Lower lobe of right lung (tissue), 2 donors: ENCODE results near the gene CEP72. TPM values are rescaled to one million over a fixed set of nuclear protein-coding genes. Genes with fewer than 3 reads are reported as not detected.
"Not testable (repeated sequence)": the region's sequence is repeated elsewhere in the genome, so short reads cannot be mapped to it uniquely, and the experiment has no call there.

Source experiments
- ATAC-seq, 2 donors: fragments of 200-7000 bp; cut with Tn5 transposase; one replicate each; pipeline ENCODE4 v1.9.1; 2020 to 2022; ENCODE audit warnings: mild to moderate bottlenecking in 2 of 2, moderate library complexity in 2 of 2
- DNase-seq: peaks from one replicate; pipeline ENCODE4 v3.0.0-alpha.2; 2020
- H3K27ac ChIP-seq: fragments of 200-600 bp; one replicate; pipeline ENCODE4 v1.8.0; 2022
- H3K27me3 ChIP-seq: fragments of 200-600 bp; one replicate; pipeline ENCODE4 v1.8.0; 2022; ENCODE audit warnings: low read depth
- H3K36me3 ChIP-seq: fragments of 200-600 bp; one replicate; pipeline ENCODE4 v1.8.0; 2022; ENCODE audit warnings: mild to moderate bottlenecking
- H3K4me1 ChIP-seq: fragments of 200-600 bp; one replicate; pipeline ENCODE4 v1.8.0; 2022
- H3K4me3 ChIP-seq: fragments of 200-600 bp; one replicate; pipeline ENCODE4 v1.8.0; 2022; ENCODE audit warnings: mild to moderate bottlenecking
- H3K9me3 ChIP-seq: fragments of 200-600 bp; one replicate; pipeline ENCODE4 v1.8.0; 2022
- intact Hi-C: fragments of 100-400 bp; cut with DNase I; formaldehyde crosslinking; loops from one replicate; pipeline ENCODE4 v1.11.0; 2022
- total RNA-seq: library from RNA; stranded (reverse); fragmentation: NEBNext Ultra II Directional; extraction: Animal tissue kit (Norgen Biotek cat#: 25700); gene quantifications from one replicate; pipeline ENCODE4 v1.2.1, GENCODE V29; 2021
- TF ChIP-seq, protein P1 (sequence below): fragments of 200-600 bp; IDR thresholded peaks from one replicate; pipeline ENCODE4 v1.8.0; 2022; ENCODE audit warnings: antibody characterized with exemption, mild to moderate bottlenecking
- donor health status: DM: no; HTN: yes; CAD: no; lungs with severe emphysema.

The CEP72 gene
- total RNA-seq, 1 donor from 2014 or later: 10.6 TPM

DNA sequence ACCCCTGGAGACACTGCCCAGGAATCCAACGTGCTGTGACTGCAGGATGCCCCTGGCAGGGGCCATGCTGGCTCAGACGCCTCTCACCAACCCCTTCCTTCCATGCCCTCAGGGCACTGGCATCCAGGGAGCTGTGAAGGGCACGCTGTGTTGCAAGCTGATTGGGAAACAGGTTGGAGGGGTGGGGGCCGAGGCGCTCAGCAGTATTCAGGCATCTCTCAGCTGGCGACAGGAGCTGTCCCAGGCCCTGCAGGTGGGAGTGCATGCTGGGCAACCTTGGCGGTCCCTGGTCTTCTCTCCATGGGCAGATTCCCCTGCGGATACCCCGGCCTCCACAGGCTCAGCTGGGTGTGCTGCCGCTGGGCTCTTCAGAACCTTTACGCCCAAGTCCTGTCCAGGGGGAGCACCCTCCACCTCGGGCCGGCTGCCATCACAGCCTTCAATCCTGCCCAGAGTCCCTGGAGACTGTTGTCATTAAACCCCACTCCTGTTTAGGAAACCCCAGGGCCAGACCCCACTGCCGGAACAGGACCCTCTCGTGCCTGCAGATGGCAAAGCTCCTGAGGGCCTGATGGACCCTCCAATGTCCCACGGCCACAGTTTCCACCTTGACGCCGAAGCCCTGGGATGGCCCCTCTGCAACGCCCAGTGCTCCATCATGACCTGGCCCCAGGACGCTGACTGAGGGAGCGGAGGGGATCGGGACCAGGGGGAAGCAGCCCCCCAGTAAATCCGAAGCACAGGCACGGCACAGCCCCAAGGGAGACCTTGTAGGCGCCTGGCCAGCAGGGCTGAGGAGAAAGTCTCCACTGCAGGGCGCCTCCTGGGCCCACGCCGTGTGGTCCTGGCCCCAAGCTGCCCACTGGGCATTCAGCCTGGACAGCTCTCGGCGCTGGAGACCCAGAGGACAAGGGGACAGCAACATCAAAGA is 71.7 kb downstream of the CEP72 start:
- H3K27ac ChIP-seq: no peak overlapping the region
- no peaks in the 10 kb centered on the region for H3K36me3 ChIP-seq
- H3K4me1 ChIP-seq: no peaks in the 10 kb centered on the region
- H3K9me3 ChIP-seq: no peaks in the 10 kb centered on the region
- no peaks in the 10 kb centered on the region for H3K27me3 ChIP-seq
- TF ChIP-seq, protein P1, sequence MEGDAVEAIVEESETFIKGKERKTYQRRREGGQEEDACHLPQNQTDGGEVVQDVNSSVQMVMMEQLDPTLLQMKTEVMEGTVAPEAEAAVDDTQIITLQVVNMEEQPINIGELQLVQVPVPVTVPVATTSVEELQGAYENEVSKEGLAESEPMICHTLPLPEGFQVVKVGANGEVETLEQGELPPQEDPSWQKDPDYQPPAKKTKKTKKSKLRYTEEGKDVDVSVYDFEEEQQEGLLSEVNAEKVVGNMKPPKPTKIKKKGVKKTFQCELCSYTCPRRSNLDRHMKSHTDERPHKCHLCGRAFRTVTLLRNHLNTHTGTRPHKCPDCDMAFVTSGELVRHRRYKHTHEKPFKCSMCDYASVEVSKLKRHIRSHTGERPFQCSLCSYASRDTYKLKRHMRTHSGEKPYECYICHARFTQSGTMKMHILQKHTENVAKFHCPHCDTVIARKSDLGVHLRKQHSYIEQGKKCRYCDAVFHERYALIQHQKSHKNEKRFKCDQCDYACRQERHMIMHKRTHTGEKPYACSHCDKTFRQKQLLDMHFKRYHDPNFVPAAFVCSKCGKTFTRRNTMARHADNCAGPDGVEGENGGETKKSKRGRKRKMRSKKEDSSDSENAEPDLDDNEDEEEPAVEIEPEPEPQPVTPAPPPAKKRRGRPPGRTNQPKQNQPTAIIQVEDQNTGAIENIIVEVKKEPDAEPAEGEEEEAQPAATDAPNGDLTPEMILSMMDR: no peak
- DNase-seq: no peak
- intact Hi-C loops: no loop called here
- no peak overlapping the region for H3K4me3 ChIP-seq
- ATAC-seq: peak; percentile 9 to 15

DNA sequence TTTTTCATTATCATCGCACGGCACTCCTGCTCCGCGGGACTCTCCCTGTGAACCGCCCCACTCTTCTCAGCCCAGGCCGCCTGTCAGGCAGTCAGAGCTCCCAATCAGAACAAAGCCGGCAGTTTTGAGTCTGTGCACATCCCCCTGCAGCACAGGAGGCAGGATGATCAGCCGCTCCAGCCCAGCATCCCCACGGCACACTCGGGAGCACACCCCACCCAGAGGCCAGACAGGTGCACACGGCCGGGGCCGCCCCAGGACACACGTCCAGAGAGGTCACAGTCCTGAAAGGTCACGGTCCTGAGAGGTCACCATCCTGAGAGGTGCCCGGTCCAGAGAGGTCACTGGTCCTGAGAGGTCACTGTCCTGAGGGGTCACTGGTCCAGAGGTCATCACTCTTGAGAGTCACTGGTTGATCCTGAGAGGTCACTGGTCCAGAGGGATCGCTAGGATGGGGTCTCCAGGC is 72.6 kb downstream of the CEP72 start:
- H3K27ac ChIP-seq: no peak overlapping the region
- H3K4me1 ChIP-seq: no peaks in the 10 kb centered on the region
- H3K9me3 ChIP-seq: no peaks in the 10 kb centered on the region
- ATAC-seq: no peak
- TF ChIP-seq, protein P1: no peak
- intact Hi-C loops: no loop called here
- H3K36me3 ChIP-seq: no peaks in the 10 kb centered on the region
- no peaks in the 10 kb centered on the region for H3K27me3 ChIP-seq
- no peak overlapping the region for H3K4me3 ChIP-seq
- DNase-seq: no peak

DNA sequence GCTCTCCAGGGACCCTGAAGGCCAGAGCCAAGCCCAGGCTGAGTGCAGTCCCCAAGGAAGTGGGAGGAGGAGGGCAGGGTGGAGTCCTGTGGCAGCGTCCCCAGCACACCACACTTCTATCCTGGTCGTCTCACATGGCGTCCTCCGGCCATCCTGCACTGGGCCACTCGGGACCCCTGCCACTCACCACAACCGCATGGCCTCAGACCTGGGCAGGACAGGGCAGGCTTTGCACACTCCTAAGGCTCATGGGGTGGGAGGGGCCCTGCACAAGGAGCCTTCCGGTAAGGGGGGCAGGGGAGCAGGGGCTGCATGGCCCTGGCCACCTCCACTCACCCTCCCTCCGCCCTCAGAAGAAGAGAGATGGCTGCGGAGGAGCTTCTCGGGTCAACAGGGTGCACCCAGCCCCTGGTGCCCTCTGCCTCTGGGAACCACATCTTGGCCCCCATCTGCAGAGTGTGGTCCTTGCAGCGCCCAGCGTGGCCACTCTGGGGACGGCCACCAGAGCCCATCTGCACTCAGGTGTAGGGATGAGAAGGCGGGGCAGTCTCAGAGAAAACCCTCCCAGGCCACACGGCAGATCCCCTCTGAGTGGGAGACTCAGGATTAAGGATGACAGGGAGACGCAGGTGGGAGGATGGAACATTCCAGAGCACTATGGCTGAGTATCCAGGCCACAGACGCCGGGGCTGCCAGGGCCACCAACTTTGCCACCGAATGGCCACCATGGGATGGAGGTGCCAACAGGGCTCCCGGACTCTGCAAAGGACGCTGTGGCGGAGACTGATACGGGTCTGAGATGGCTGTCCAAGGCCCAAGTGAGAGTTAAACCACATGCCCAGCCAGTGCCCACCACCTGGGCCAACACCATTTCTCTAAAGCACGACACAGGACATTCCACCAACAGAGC is 73.4 kb downstream of the CEP72 start:
- no peak for ATAC-seq
- intact Hi-C loops: no loop called here
- no peak for DNase-seq

DNA sequence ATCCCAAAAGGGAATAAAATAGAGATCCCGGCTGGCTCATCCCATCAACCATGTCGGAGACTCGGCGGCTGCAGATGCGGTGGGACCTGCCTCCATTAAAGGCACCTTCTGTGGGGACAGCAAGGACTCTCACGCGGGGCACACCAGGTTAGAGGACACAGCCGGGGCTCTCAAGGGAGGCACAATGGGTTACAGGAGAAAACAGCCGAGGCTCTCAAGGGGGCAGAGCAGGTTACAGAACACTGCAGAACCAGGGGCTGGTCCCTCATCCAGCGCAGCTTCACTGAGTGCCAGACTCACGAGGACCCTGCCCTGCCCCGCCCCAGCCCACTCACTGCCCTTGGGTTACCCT is 74.0 kb downstream of the CEP72 start:
- H3K4me3 ChIP-seq, H3K36me3 ChIP-seq, H3K4me1 ChIP-seq, H3K9me3 ChIP-seq, intact Hi-C loops, ATAC-seq, H3K27me3 ChIP-seq, H3K27ac ChIP-seq, DNase-seq: not testable (repeated sequence)

More for the DNA sequence above, 73.4 kb downstream of the CEP72 start:
- Histone ChIP-seq H3K36me3 (no peaks in the 10 kb centered on the region), H3K4me3 (no peak overlapping the region), H3K27me3 (no peaks in the 10 kb centered on the region), H3K27ac (no peak overlapping the region), H3K4me1 (no peaks in the 10 kb centered on the region), H3K9me3 (no peaks in the 10 kb centered on the region)
- TF ChIP-seq, protein P1: no peak

DNA sequence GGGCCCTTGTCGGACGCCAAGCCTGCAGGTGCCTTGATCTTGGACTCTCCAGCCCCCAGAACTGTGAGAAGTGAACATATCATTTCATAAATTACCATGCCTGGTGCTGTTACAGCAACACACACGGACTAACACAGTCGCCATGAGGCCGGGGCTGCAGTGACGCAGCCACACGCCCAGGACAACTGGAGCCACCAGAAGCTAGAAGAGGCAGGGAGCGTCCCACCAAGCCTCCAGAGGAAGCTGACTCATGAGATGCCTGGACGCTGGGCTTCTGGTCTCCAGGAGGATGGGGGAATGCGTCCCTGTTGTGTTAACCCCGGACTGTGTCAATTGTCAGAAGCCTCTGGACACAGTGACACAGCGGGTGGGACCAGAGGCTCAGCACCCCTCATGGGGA is 74.8 kb downstream of the CEP72 start:
- ATAC-seq, H3K9me3 ChIP-seq, H3K36me3 ChIP-seq, H3K4me1 ChIP-seq, H3K27me3 ChIP-seq, DNase-seq, H3K4me3 ChIP-seq, intact Hi-C loops, H3K27ac ChIP-seq: not testable (repeated sequence)

DNA sequence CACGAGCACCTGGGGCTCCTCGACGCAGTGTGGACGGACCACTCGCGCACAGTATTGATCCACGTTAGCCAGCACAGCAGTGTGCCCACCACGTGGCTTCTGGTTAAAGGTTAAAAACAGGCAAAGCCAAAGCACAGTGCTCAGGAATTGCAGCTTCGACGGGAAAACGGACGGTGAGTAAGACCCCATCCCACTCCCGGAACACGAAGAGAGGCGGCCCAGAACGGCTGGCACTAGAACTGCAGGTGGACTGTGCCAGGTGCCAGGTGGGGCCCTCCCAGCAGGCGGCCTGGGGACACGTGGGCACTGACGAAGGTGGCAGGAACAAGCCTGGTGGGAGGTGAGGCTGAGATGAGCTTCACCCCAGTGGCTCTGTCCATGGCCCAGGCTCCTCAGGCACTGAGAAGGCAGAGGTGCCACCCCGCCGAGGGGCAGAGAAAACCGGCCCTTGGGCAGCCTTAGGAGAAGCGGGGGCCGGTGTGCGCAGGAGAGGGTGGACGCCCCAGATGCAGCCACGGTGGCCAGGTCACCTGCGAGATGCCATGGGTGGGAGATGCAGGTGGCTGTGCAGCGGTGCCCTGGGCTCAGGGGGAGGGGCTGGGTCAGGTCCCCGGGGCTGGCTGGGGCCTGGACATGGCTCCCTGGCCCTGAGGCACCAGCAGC is 76.3 kb downstream of the CEP72 start:
- DNase-seq, intact Hi-C loops, H3K27ac ChIP-seq: not testable (repeated sequence)

DNA sequence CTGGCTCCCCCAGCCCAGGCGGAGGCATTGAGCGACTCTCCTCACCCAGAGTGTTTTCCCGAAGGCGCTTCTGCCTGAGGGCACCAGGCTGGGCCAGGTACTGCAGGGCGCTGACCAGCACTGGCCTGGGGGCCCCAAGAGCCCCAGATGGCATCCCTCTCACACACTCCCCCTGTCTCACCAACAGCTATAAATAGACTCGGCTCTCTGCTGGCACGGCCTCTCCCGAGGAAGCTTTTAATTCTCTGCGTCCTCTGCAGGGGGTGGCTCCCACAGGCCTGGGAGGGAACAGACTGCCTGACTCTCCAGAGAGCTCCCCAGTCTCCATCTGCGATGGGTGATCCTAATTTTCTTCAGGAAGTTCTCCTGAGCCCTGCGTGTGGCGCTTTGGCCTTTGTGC is 78.2 kb downstream of the CEP72 start:
- H3K36me3 ChIP-seq, DNase-seq, intact Hi-C loops, H3K4me3 ChIP-seq, H3K9me3 ChIP-seq, ATAC-seq, H3K27ac ChIP-seq, H3K4me1 ChIP-seq, H3K27me3 ChIP-seq: not testable (repeated sequence)

More for the DNA sequence above, 76.3 kb downstream of the CEP72 start:
- not testable (repeated sequence) for H3K27me3 ChIP-seq, H3K9me3 ChIP-seq, ATAC-seq, H3K4me3 ChIP-seq, H3K36me3 ChIP-seq, H3K4me1 ChIP-seq

DNA sequence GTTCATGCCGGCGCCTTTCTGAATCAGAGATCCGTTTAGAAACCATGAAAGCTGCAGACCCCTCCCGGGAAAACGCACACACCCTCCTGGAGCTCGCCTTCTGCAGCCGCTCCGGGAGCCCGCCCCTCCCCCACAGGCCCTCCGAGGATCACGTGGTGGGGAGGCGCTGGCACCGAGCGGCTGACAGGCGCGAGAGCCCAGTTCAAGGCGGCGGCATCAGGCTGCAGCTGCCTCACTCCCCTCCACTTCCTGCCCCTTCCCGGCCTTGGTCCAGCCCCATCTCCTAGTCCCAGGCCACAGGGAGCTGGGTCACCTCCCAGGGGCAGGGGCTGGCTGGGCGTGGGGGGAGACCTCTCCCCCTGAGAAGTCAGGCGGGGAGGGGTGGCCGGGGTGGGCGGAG is 78.9 kb downstream of the CEP72 start:
- H3K4me3 ChIP-seq, intact Hi-C loops, H3K4me1 ChIP-seq, H3K27me3 ChIP-seq, H3K9me3 ChIP-seq, H3K27ac ChIP-seq, H3K36me3 ChIP-seq: not testable (repeated sequence)
- ATAC-seq (peak; percentile 29 to 56), DNase-seq (peak; percentile 56)
